HG02938 (cell line): ENCODE results near the gene TNP1.

ENCODE experiments used
- ATAC-seq: cut with Tn5 transposase; IDR thresholded peaks from one replicate; pipeline ENCODE4 v1.9.1; 2021; ENCODE audit warnings: mild to moderate bottlenecking, moderate library complexity; ENCODE audit not compliant: unreplicated experiment

Gene TNP1

DNA sequence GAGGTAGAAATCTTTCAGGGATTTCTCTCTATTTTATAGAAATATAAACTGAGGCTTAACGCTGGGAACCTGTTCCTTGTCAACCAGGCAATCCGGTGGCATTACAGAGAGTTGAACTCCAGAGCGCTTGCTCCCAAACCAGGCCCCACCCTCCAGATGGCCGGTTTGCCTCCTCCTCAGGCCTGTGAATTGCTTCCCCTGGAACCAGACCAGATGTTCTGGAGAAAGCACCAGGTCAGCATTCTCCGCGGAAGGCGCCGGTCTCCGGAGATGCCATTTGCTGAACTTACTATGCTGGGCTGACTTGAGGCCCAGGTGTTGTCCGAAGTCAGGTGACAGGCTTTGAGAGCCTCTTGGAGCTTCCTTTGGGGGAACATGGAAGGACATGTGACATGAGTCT, 17.2 kb downstream of the TNP1 start:
- ATAC-seq: no peak

DNA sequence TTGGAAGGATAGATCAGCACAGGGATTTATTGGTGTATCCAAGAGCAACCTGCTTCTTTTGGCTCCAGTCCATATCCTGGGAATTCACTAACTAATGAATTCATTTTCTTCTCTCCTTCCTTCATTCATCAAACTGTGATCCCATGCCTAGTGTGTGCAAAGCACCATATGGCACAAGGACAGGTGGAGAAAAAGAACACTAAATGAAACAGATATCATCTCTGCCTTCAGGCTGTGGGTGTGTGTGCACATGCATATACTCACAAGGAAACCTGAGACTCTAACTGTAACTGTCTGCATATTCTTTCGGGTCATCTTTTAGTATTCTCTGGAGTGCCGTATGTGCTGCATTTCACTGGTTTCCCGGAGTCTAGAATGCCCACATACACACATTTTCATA, 20.2 kb downstream of the TNP1 start:
- no peak for ATAC-seq

DNA sequence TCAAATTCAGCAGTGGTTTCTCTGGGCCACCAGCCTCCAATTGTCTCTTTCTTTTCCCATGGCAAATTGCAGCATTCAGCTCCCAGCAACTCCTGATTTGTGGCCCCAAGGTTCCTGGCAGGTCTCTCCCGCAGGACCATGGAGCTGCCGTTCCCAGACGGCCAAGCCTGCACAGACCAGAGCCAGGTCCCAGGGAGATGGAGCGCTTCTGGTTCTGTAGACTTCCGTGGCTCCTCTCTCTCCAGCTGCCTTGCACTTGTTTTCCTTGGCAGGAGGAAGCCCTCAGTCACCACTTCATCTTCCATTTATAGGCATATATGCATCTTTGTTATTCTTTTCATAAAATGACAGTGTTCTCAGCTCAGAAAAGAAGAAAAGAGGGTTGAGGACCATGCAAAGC, 21.7 kb downstream of the TNP1 start:
- no peak for ATAC-seq

DNA sequence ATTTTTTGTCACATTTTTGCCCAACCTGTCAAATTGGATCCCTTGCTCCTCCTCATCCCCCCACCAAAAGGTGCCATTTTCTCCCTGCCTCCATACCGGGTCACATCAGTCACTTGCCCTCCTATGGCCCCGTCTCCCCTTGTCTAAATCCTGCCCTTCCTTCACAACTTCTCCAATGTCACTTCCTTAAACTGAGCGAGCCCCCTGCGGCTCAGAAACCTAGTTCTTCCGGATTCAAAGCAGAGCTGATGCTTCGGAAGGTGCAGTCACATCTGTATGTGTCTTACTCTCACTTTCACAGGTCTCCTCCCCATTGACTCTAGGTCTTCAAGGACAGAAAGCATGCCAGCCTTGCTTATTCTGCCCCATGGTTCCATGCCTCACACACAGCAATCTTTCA, 22.1 kb downstream of the TNP1 start:
- ATAC-seq: no peak

DNA sequence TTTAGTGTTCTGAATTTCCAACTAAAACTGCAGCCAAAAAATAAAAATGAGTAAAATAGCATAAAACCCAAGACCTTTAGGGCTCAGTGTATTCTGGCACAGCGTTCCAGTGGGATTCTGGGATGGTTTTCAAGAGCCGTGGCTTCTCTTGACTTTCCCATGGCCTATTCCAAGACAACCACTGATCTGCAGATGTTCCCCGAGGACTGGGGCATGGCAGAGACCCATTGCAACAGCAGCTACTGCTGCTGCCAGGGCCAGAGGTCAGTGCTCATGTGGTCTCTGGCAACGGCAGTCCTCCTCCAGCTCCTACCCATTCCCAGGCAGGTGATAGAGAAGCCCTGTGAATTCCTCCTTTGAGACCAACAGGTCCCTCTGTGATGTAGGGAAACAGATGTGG, 26.8 kb downstream of the TNP1 start:
- no peak for ATAC-seq

DNA sequence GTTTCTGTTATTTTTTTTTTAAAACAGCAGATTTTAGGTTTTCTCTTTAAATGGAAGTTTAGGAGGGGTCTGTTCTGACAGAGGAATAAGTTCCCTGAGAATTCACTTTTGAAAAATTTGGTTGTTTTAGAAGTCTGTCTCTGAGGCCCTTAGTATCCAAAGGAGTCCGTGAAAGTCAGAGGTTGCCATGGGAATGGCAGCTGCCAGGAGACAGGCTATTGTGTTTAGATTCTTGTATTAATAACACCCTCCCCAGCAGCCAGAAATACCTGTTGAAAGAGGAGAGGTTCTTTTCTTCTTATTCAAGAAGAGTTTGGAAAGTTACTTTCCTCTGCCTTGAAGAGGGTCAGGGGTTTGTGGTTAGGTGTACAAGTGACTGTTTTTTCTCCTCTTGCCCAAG, 29.5 kb downstream of the TNP1 start:
- no peak for ATAC-seq

DNA sequence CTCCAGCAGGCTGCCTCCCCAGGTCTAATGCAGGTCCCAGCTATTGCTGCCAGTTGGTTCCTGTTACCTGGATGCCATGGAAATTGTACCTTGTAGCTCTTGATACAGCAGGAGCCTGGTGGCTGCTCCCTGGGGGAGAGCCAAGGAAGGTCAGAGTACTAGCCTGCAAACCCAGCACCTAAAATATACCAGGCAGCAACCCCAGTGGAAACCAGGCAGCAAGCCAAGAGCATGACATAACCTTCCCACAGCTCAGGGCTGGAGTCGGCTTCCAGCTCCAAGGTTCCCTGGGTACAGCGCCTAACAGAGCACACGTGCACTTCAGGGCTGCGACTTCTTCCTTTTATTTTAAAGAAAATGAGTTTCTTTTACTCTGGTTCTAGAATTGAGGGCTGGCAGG, 30.3 kb downstream of the TNP1 start:
- ATAC-seq: no peak

DNA sequence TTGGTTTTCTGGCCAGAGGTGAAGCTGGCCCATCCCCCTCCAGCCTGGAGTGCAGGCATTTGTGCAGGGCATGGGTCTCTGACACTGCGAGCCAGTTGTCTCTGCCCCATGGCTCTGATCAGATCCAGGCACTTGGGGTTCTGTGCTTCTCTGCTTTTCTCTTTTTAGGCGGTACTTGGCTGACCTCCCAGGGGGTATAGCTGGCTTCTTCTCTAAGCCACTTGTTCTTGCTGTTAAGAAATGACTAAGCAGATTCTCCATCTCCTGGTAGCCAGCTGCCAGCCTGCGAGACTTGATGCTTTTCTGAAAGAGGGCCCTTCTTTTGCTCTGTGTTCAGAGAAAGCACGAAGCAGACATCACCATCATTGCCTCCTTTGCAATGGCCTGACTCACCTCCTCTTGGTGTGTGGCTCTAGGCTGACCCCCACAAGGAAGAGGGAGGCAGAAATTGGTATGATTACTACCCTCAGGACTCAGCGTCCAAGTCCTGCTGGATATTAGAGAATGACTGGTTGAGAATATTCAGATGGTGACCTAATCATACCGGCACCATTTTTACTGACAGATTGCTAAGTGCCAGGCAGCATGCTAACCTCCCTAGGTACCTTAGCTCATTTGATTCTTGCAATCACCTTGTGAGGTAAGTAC, 32.7 kb downstream of the TNP1 start:
- no peak for ATAC-seq

DNA sequence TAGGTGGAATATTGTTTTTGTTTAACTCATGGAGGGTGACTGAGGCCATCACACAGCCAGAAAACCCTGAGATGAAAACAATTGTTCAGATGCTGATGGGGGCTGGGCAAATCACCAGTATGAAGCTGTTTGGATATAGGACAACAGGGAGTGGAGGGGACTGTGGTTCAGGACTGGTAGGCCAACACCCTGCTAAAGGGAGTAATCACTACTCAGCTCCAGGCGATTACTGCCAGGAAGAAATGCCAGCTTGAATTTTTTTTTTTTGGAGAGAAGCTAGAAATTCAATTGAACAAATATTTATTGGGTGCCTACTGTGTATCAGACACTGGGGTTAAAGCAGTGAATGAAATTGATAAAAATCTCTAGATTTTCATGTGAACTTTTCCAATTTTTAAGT, 37.4 kb downstream of the TNP1 start:
- no peak for ATAC-seq

DNA sequence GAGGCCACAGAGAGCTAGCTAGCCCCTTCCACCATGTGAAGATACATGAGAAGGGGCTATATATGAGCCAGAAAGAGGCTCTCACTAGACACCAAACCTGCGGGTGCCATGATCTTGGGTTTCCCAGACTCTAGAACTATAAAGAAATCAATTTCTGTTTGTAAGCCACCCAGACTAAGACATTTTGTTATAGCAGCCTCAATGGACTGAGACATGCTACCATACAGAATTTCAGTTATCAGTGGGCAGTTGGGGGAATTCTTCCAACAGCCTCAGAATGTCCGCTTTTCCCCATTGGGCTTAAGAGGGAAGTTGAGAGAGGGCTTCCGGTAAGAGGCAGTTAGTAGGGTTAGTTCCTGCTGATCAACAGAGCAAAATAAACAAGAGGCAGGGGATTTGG, 39.2 kb downstream of the TNP1 start:
- ATAC-seq: no peak

DNA sequence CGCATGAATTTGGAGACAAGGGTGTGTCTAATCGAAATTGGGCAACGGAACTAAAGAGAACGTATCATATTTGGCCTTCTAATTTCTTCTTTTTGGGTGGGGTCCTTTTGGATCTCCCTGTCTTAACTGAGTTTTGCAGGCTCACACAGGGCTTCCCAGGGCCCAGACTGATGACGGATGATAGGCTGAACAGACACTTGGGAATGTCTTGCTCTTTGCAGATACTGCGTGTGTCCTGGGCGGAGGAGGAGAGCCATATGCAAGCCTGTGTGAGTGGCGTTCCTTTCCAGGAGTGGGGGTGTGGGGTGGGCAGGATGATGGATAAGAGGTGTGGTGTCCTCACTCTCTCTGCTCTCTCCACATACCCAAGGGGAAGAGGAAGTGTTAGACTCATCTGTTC, 40.1 kb downstream of the TNP1 start:
- ATAC-seq: no peak

DNA sequence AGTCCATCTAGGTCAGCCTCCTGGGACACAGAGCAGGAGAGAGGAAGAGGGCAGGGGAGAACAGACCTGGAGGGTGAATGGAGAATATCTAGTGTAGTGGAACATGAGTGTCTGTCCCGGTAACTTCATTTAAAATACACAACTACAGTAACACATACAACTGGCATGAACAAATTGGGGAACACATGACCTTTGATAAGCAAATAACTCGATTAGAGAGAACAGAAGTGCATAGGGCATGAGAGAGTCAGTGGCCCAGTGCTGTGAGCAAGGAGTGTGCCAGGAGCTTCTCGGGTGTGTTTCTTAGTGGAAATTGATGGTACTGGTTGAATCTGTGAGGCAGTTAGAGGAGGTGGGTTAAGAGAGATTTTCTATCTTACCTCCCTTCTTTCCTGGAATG, 40.8 kb downstream of the TNP1 start:
- no peak for ATAC-seq

DNA sequence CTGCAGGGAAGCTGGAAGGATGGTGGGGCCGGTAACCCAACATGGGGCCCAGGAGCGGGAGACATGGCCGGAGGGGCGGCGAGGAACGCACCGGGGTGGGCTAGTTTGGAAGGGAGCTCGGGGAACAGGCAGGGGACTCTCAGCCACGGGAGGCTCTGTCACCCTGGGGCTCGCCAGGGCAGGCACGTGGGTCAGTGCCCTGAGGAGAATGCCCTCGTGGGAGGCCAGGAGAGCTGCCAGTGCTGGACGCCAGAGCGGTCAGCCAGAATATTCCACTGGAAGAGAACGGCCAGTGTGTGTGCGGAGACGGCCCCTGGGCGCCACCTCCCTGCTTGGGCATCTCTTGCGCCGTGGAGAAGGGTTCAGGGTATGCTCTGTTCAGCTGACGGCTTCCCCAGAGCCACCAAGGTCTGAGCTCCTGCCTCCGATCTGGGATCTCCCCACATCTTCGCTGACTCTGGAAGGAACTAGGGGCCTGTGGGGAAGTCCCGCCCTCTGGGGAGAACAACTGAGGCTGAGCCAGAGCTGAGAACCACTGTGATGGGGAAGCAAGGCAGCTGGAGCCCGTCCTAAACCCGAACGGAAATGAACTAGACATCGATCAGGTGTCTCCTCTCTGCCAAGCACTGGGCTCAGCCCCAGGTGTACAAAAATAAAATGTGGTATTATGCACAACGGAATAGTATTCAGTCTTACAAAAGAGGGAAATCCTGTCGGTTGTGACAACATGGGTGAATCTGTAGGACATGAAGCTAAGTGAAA, 49.3 kb downstream of the TNP1 start:
- no peak for ATAC-seq
